GM12872 (cell line): ENCODE data around the gene CYB5A.

Experiments
- CTCF ChIP-seq: IDR thresholded peaks from 3 replicates; pipeline ENCODE4 v1.5.1; 2011; ENCODE audit warnings: low read depth, mild to moderate bottlenecking, low read length, moderate library complexity; ENCODE audit not compliant: insufficient read depth

Gene CYB5A

GRCh38 chr18:74229005-74229404, 62.8 kb downstream of the CYB5A start:
- no peak for TF ChIP-seq CTCF

DNA sequence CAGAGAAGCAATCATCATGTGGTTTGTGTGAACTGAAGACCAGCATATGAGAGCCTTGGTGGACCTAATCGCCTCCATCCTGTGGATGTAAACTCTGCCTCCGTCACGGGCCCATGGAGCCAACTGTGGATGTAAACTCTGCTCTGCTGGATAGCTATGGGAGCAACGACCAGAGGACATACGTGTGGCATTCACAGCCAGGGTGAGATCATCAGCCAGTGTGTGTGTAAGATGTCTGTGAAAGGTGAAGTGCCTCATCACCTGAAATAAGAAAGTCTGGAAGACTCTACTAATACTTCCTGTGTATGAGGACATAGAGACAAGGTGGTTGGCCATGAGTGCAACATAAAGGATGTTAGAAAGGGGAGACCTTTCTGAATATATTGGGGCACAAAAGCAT, 63.5 kb downstream of the CYB5A start:
- TF ChIP-seq CTCF = no peak

GRCh38 chr18:74226666-74227065, 65.1 kb downstream of the CYB5A start:
- no peak for TF ChIP-seq CTCF

DNA sequence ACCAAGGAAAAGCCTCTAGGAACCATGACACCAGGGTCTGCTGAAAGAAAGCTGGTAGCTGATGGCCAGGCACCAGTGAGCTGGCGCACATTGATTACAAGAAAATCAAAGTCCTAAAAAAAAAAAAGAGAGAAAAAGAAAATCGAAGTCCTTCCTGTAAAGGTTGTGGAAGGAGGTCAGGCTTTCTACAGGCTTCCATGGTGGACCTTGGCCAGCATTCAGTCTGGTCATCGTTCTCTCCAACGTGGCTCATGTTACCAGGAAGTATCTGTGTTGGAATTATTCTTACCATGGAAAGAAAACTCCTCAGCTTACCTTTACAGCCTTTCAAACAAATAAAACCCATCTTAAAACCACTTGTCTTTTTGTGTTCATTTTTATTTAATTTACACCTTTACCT, 65.6 kb downstream of the CYB5A start:
- TF ChIP-seq CTCF = no peak

- no peak for TF ChIP-seq CTCF
Measured at GRCh38 chr18:74225193-74225840, 66.4 kb downstream of the CYB5A start.

- no peak for TF ChIP-seq CTCF
Measured at GRCh38 chr18:74222710-74223494, 68.9 kb downstream of the CYB5A start.

DNA sequence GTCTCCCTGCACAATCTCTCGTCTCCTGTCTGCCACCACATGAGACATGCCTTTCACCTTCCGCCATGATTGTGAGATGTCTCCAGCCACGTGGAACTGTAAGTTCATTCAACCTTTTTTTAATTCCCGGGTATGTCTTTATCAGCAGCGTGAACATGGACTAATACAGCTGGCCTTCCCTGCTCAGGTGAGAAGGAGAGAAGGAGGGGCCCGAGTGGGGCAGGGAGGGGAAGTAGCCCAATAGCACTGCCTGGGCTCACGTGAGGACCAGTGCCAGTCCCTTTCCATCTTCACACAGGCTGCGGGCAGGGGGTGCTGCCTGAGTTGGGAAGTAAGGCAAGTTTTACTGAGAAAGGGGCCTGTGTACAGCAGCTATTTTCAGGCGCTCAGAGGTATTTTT, 70.7 kb downstream of the CYB5A start:
- no peak for TF ChIP-seq CTCF
